T-helper 2 cell (primary cell): ENCODE data around the gene OPCML.

ENCODE experiments used
- DNase-seq, 5 experiments: peaks; one replicate each; pipeline versions ENCODE4 v3.0.0 to v3.0.0-alpha.2; 2012 to 2022

Gene OPCML

DNA sequence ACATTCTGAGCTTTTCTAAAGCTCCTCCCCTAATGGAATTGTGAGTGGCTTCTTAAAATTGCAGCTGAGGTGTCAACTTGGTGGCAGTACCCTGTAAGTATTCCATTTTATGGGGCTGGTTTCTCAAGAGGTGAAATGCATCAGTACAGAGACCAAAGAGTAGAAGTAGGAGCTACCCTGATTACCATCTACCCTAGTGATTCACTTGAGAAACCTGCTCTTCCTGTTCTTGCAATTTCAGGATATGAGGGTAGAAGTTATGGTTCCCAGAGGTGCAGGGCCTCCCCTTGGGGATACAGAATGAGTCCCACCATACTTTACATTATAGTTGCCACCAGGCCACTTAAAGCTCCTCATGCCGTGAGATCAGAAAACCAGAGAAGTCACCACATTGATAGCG lies 944.6 kb downstream of the OPCML start:
- DNase-seq = no peak

DNA sequence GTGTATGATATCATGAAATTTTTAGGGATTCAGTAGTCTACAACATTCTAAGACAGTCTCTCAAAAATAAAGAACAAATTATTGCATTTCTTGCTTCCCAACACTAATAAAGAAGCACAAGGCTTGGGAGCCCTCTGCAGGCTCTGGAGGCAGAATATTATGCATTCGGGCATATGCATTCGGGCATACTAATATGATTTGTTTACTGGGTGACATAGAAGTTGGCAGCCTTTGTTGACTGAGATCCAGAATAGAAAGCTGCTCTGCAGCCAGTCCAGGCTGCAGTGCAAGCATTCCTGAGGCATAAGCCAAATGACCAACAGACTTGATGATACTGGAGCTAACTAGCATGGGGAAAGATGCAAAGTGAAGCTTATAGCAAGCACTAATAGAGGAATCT lies 945.5 kb downstream of the OPCML start:
- no peak for DNase-seq

DNA sequence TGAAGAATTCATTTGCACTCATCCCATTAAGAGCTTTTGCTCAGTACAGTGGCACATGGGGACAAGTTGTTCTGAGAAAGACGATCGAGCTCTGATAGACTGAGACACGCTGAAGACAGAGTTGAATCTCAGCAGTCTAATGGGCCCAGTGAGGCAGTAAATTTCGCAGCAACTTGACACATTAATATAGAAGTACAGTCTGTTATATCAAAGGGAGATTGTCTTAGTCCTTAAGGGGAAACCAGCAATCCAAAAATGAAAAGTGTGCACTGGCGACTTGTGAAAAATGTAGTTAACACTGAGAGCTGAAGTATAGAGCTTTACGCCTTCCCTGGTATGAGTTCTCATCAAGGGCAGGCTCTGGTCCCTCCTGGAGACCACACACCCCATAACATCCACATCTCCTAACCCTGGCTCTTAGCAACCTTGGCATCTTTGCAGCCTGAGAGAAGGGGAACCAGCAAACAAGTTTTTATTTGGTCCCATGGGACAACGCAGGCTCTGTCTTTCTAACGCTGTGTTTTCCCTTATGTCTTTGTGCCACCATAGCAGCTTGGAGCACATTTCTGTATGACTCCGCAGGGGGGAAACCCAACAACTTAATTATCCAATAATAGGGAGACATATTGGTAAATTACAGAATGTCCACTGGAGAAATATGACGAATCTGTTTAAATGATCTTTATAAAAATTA lies 952.5 kb downstream of the OPCML start:
- DNase-seq = no peak

DNA sequence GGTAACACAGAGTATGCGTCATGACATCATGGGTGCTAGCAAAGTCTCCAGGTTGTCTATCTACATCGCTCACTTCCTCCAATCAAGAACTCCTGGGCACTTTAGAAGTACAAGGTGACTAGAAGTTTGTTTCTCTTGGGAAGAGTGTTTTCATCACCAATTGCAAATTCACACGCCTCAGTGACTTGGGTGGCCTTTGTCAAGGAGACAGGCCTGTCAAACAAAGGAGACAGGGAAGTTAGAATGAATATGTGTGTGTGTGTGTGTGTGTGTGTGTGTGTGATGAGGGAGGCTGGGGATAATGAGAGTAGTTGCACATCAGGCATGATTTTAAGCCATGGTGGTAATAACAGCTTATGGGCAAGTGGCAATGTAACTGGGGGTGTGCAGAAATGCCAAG lies 953.2 kb downstream of the OPCML start:
- no peak for DNase-seq

DNA sequence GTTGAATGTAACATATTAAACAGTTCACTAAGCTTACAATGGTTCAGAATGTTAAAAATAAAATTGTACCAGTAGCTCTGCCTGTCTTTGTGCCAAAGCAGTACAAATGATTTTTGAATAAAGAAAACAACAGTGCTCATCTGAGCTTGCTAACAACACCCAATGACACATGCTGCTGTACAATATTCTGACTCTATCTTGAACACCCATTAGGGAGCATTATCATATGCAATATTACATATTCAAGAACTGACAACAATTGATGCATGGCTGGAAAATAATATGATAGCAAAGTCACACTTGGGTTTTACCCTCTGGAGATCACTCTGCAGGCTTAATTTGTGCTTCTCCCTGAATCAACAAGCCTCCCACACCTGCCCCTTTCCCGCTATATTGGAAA lies 953.7 kb downstream of the OPCML start:
- DNase-seq = no peak

DNA sequence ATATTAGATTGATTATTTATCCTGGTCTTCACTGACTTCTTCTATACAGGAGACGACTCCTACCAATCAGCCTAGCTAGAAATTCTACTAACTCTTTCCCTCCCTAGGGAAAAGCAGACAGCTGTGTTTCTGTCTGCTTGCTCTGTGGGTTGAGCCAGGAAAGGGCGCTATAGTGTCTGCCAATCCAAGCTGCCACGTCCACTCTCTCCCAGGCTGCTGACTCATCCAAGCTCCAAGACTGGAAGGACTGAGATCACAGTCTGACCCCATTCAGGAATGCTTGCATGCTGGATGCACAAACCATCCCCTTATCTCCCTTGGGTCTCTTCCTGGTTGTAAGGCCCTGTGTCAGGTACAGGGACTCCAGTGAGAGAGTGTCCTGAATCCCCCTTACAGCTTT lies 955.6 kb downstream of the OPCML start:
- DNase-seq = no peak

DNA sequence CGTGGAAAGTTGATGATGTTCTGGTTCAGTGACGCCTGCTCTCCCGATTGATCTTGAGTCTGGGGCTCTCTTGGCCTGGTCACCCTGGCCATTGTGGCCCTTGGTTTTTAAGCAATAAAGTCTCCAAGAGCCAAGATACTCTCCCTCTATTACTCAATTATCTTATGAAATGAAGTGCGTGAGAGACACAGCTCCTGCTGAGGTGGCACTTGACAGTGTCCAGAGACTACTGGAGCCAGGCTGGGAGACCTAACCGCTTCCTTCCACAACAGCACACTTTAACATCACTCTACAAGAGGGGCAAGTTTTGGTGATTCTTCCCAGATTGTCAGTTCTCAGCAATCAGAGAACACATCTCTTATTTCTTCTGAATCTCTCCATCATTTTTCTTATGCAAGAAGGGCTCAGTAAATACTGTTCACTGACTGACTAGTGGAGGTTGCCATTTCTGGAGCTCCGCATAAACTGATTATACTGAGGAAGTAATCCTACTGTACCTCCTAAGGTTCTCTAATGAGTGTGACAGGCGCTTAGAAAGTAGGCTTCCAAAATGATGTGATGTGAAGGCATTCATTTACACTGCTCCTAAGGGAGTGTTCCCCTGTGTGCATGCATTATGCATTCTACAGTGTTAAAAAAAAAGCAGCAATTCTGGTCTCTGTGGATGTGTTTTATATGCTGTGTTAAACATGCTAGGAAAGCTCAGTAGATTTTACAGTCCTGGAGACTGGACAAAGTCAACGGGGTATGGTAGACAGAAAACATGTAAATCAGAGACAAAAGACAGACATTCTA lies 968.0 kb downstream of the OPCML start:
- no peak for DNase-seq

DNA sequence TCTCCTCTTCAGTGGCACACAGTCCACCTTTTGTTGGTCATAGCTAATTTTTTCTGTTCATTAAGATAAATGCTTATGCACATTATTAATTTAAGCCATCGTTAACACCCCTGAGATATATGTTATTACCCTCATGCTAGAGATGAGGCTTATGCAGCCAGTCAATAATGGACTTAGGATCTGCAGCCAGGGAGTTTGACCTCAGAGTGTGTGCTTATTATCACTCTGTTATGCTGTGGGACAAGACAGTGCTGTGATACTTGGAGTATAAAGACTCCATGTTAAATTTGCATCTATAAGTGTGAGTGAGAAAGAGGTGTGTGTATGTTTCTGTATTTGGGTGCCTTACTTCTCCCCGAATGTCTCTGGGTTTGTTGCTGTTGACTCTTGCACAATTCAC lies 969.3 kb downstream of the OPCML start:
- no peak for DNase-seq

DNA sequence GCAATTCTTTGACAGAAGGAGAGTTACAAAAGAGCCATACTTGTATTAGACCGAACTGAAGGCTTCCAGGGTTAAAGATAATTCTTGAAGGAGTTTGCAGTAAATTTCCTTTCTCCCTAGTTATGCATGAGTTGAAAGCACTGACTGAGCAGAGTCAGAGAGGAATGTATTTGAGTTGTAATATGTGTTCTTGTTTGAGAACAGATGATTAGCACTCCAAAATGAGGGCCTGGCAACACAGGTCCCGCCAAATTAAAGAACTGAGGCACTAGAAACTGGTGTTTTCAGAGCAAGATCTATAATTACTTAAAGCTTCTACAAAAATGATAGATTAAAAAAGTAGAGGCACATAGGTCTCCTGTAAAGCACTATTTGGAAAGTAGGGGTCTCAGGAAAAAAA lies 970.4 kb downstream of the OPCML start:
- no peak for DNase-seq

DNA sequence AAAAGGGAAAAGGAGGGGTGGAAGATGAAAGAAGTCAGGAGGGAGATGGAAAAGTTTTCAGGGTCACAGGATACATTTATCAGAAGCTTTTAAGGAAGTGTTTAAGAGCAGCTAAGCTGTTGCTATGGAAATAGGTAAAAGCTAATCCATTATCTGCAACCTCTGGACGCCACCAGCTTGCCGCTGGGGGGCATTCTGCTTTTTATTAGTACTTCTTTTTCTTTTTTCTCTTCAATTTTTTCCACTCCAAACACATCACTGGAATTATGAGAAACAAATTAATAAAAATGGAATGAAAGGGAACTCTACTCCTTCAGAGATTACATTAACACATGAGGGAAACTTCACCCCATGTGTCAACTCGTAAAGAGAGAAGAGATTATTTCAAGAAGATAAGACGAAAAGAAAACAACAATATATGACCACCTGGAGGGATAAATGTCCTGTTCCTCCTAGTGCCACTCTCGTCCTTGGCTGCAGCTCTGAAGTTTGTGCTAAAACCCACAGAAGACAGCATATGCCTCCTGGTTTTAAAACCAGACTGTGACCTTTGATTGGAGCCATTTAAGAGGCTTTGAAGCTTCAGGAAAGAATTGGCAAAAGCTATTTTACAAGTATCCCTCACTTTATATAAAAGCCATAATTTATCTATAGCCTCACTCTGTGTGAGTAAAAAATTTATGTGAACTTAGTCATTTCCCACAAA lies 972.8 kb downstream of the OPCML start:
- no peak for DNase-seq

DNA sequence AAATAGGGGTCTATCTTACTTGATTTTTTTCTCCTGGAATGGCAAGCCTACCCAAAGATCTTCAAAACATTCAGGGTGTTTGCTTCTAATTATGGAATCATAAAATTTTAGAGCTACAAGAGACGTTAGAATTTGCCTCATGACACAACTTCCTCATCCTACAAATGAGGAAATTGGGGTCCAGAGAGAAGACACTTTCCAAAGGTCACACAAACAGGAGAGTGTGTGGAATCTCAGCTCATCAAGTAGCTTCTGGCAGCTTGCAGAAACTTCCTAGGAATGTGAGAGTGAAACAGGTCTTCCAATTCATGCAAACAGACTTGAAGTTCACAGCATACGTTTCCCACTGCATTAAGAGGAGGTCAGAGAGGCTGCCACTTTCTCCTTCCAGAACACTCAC lies 976.0 kb downstream of the OPCML start:
- no peak for DNase-seq

DNA sequence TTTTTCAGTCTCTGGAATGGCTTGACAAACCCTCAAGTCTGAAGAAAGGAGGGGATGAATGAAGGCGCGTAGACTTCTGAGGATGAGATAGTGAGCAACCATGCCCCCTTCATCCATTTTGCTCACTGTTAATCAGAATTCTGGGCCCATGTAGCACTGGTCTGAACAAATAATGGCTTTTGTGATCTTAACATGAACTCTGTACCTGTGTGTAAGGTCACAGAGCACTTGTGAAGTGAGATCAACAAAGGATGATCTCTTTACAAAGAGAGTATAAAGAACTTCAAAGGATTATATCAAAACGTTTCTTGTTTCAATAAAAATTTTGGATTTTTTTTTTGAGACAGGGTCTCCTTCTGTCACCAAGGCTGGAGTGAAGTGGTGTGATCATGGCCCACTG lies 976.7 kb downstream of the OPCML start:
- no peak for DNase-seq

DNA sequence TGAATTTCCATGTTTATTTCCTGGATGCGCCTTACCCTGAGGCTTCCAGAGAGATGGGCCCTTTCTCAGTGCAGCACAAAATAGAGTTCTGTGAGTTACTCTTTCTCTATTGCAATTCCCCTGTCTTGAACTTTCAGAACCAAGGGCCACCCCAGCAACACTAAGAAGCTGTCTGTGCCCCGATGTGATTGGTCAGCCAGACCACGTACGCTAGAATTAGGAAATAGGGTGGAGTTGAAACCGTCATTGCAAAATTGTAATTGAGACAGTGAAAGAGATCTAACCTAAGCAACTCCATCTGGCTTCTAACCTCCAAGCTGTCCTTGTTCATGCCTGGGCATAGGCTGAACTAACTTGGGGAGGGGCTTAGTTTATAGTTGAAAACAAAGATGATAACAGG lies 981.3 kb downstream of the OPCML start:
- DNase-seq = no peak

DNA sequence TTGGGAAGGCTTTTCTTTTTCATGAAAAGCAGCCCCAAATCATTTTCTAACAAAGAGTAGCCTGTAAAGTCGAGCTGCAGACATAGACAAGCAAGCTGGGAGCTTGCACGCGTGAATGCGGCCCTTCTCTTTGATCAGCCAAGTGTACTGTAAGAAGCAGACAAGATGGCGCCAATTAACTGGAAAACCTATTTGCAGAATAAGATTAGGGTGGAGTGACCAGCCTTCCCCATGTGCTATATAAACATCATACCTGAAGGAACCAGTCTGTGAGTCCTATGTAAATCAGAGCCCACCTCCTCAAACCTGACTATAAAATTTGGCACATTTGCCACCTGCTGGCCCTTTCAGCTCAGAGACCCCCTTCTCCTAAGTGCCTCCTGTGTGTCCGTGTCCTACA lies 982.7 kb downstream of the OPCML start:
- no peak for DNase-seq

DNA sequence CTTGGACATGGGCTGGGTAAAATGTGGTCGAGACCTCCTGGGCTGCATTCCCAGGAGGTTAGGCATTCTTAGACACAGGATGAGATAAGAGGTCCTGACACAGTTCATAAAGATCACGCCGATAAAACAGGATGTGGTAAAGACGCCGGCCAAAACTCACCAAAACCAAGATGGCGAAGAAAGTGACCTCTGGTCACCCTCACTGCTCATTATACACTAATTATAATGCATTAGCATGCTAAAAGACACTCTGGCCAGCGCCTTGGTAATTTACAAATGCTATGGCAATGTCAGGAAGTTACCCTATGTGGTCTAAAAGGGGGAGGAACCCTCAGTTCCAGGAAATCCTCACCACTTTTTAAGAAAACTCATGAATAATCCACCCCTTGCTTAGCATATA lies 983.3 kb downstream of the OPCML start:
- no peak for DNase-seq

DNA sequence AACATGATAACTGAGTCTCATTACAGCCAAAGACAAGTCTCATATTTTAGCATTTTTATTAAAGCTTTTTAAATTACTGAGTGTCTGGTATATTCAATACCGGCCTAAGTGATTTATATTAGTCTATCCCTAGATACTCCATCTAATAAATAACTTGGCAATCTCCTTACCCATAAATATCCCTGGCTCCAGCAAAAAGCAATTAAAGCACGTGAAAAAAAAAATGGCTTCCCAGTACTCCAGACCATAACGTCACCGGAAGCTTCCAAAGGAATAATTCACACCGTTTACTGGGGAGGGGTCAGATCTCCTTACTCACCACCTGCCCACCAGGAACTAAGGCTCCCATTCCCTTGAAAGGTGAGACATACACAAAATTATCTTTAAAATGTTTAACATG lies 988.3 kb downstream of the OPCML start:
- DNase-seq = no peak

DNA sequence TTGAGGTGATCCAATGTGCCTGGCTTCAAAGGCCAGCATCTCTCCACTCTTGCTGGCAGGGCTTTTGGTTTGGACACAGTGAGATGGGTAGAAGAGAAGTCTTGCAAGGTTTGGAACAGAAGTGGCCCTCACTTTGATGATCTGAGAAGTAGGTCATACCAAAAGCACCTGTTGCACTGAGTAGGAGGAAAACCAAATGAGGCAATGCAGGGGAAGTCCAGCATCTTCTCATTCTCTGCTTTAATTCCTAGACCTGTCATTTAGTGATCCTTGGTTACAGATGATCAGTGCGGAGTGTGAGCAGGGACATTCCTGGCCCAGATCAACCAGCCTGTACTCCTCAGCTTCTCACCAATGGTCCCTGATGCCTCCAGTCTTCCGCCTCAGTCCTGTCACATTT lies 990.5 kb downstream of the OPCML start:
- DNase-seq = no peak

DNA sequence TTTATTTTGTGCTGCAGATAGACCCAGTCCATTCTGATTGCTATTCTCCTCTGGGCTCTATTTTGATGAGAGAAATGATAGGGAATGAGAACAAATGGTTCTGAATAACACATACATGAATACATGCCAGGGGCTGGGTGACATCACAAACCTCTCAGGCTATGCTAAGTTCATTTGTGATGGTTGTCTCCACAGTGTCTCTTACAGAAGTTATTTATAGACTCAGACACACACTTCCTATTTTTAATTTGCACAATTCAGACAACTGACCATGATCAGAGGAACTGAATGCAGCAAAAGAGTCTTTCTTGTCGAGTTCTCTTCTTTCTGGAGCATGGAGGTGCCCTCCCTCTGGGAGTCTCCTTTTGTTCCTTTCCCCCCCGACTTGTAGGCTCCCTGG lies 991.7 kb downstream of the OPCML start:
- DNase-seq = no peak

DNA sequence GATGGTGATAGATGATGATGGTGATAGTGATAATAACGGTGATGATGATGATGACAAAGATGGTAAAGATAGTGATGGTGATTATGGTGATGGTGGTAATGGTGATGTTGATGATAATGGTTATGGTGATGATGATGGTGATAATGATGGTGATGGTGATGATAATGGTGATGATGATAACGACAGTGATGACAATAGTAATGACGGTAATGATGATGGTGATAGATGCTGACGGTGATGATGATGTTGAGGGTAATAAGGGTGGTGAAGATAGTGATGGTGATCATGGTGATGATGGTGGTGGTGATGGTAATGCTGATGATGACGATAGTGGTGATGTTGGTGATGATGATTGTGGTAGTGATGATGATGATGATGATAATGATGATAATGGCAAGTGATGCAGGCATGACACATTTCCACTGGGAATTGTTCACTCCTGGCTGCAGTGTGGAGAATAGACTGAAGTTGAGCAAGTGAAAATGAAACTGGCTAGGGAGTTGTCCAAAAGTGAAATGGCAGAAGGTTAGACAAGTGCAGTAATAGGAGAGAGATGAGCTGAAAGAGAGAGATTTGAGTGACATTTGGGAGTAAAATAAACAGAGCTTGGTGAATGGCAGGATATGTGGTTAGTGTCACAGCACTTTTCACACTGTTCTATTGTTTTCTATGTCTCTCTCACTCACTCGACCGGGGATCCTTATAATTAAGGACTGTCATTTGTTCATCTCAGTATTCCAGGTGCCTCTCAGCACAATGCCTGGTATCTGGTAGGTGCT lies 992.5 kb downstream of the OPCML start:
- DNase-seq = no peak

DNA sequence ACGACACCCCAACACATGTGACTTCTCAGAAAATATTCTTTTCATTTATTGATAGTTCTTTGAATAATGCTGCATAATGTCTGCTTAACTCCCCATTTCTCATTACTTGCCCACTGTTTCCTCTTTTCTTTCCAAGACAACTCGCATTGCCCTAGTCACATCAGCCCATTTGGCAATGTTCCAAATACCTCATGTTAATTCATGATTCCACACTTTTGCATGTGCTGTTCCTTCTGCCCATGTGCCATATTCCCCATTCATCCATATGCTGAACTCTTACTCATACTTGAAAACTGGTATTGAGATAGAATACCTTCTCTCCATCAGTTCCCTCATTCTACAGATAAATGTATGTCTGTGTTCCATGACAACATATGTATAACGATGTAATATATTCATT lies 993.7 kb downstream of the OPCML start:
- DNase-seq = no peak

DNA sequence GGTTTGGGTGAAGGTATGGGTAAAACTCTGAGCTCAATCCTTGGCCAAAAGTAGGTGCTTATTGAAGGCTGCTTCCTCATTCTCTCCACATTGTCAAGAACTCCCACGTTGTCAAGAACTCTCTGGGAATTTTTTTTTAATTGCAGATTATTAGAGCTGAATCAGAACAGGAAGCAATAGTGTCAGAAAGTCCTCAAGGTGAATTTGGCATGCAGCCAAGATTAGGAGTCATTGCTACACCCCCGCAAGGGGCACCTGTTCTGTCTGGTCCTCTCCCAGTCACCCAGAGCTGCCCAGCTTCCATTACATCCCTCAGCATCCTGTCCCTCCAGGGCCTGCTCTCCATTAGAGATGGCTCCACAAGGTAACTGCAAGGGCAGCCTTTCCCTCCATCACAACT lies 996.5 kb downstream of the OPCML start:
- DNase-seq = no peak

DNA sequence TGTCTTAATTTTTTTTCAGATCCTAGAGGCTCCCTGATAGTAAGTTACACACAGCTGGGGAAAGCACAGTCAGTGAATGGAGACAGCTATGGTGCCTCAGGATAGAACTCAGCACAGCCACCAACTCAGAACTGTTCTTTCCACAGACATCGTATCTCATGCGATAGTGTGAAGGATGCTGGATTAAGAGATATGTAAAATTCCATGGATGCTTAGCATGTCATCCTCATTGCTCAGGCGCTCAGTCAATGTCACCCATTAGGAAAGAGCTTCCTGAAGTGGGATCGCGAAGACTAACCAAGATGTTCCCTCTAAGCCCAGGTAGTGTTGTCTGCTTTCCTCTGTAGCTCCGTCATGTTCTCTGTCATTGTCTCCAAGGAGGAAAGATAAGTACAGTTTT lies 1000.4 kb downstream of the OPCML start:
- no peak for DNase-seq

DNA sequence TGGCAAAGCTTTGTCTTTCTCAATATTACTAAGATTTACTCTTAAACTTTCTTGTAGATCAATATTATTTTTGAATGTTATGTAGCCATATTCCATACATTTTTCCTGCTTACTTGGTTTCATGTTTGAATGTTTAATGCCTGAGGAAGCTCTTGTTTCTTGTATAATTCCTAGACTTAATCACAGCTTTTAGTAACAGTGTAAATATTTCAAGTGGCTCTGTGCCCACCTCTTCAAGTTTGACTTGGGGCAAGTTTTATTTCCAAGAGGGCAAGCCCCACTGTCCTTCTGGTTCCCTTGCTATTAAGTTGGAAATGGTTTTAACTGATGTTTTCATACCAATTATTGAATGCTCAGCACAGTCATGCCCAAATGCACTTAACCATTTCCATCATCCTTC lies 1004.1 kb downstream of the OPCML start:
- no peak for DNase-seq
